Right cardiac atrium (tissue), 5 donors: ENCODE results near the gene KLF13. TPM values are rescaled to one million over a fixed set of nuclear protein-coding genes. Genes with fewer than 3 reads are reported as not detected.

Source experiments
- ATAC-seq, 2 donors: fragments of 200-7000 bp; cut with Tn5 transposase; one replicate each; pipeline versions ENCODE4 v1.8.0 to v1.9.1; 2020; ENCODE audit warnings: moderate library complexity in 2 of 2, mild to moderate bottlenecking in 1 of 2
- DNase-seq, 3 donors: peaks; one replicate each; pipeline ENCODE4 v3.0.0-alpha.2; 2020
- H3K27ac ChIP-seq: one replicate; pipeline ENCODE4 v1.5.1; 2013; ENCODE audit warnings: mild to moderate bottlenecking, low read length, control low read depth, moderate library complexity
- H3K27me3 ChIP-seq: one replicate; pipeline ENCODE4 v1.6.1; 2013; ENCODE audit not compliant: control insufficient read depth, insufficient read depth
- H3K4me1 ChIP-seq: one replicate; pipeline ENCODE4 v1.6.1; 2013; ENCODE audit warnings: low read length; ENCODE audit not compliant: control insufficient read depth, insufficient read depth
- H3K4me3 ChIP-seq: one replicate; pipeline ENCODE4 v1.5.1; 2013; ENCODE audit warnings: low read length, control low read depth
- H3K9me3 ChIP-seq: one replicate; pipeline ENCODE4 v1.6.1; 2013; ENCODE audit warnings: low read length; ENCODE audit not compliant: control insufficient read depth
- WGBS: extraction: QIAGEN DNeasy Blood & Tissue Kit; methylation state at CpG from one replicate; pipeline ENCODE4 v1.1.7; 2013; 5-methylcytosine and 5-hydroxymethylcytosine counted together
- intact Hi-C, 4 donors: fragments of 100-400 bp; cut with DNase I; formaldehyde crosslinking; loops; one replicate each; pipeline versions ENCODE4 v1.11.0 to v1.14.0; 2022 to 2023
- polyA plus RNA-seq: library from polyadenylated mRNA; stranded (reverse); fragments of 200-250 nt; gene quantifications from one replicate; pipeline ENCODE4 v1.2.3, GENCODE V29; 2013
- total RNA-seq, 4 donors: library from RNA; stranded (reverse); fragmentation: NEBNext Ultra II Directional; extraction: Animal tissue kit (Norgen Biotek cat#: 25700); gene quantifications; one replicate each; pipeline ENCODE4 v1.2.1, GENCODE V29; 2021
- donor health status: healthy with polysubstance abuse.
- donor health status: DM: no; HTN: yes; CAD: no.
- donor health status: DM: no; HTN: no; CAD: no.
- donor health status: DM: no; HTN: yes; CAD: no; lungs with severe emphysema.
- donor health status: DM: yes; HTN: yes; CAD: no.

Gene KLF13
- total and polyA plus RNA-seq, 5 donors, result 42.3 to 108 (median 75.6) TPM

- intact Hi-C loops, result loop anchor here in 1 of 4 donors (10.0 kb wide), 1 partner anchor 77 kb away; no protein-coding TSS in a partner anchor
- H3K9me3 ChIP-seq, result no peaks in the 10 kb centered on the region
- H3K4me3 ChIP-seq, result no peak overlapping the region
- 87% methylated on average over 1 of the region's 1 CpG for WGBS
- no peaks in the 10 kb centered on the region for H3K27me3 ChIP-seq
- ATAC-seq, result no peak
- DNase-seq, result no peak
- no peaks in the 10 kb centered on the region for H3K4me1 ChIP-seq
- H3K27ac ChIP-seq, result no peak overlapping the region
Measured at GRCh38 chr15:31407376-31407775, 80.7 kb downstream of the KLF13 start.

- Histone ChIP-seq H3K4me1 (no peaks in the 10 kb centered on the region), H3K27ac (no peak overlapping the region), H3K4me3 (no peak overlapping the region), H3K9me3 (no peaks in the 10 kb centered on the region), H3K27me3 (no peaks in the 10 kb centered on the region)
- intact Hi-C loops, result loop anchor here in 1 of 4 donors (10.0 kb wide), 1 partner anchor 77 kb away; no protein-coding TSS in a partner anchor
- ATAC-seq (no peak), DNase-seq (no peak)
Measured at GRCh38 chr15:31407851-31408250, 81.2 kb downstream of the KLF13 start.

GRCh38 chr15:31408724-31409123, 82.1 kb downstream of the KLF13 start:
- Histone ChIP-seq H3K4me3 (no peak overlapping the region), H3K4me1 (no peaks in the 10 kb centered on the region), H3K27me3 (no peaks in the 10 kb centered on the region), H3K27ac (no peak overlapping the region), H3K9me3 (no peaks in the 10 kb centered on the region)
- ATAC-seq, result no peak
- intact Hi-C loops, result loop anchor here in 1 of 4 donors (10.0 kb wide), 1 partner anchor 76 kb away; no protein-coding TSS in a partner anchor
- DNase-seq, result no peak
- 95% methylated on average over 3 of the region's 3 CpGs for whole genome bisulfite sequencing

- WGBS, result 94% methylated on average over 2 of the region's 2 CpGs
- no peak for ATAC-seq
- no peaks in the 10 kb centered on the region for H3K9me3 ChIP-seq
- no peaks in the 10 kb centered on the region for H3K27me3 ChIP-seq
- DNase-seq, result no peak
- no peak overlapping the region for H3K4me3 ChIP-seq
- no peak overlapping the region for H3K27ac ChIP-seq
- intact Hi-C loops, result loop anchor here in 1 of 4 donors (10.0 kb wide), 1 partner anchor 76 kb away; no protein-coding TSS in a partner anchor
- no peaks in the 10 kb centered on the region for H3K4me1 ChIP-seq
Measured at GRCh38 chr15:31409171-31409570, 82.5 kb downstream of the KLF13 start.

GRCh38 chr15:31412824-31413223, 86.2 kb downstream of the KLF13 start:
- no peaks in the 10 kb centered on the region for H3K9me3 ChIP-seq
- WGBS, result 84% methylated on average over 2 of the region's 2 CpGs
- no peak overlapping the region for H3K4me3 ChIP-seq
- DNase-seq (no peak), ATAC-seq (no peak)
- no peak overlapping the region for H3K27ac ChIP-seq
- intact Hi-C loops, result no loop called here
- H3K4me1 ChIP-seq, result no peaks in the 10 kb centered on the region
- H3K27me3 ChIP-seq, result no peaks in the 10 kb centered on the region

- Histone ChIP-seq H3K4me1 (no peaks in the 10 kb centered on the region), H3K9me3 (no peaks in the 10 kb centered on the region), H3K27ac (no peak overlapping the region), H3K4me3 (no peak overlapping the region), H3K27me3 (no peaks in the 10 kb centered on the region)
- intact Hi-C loops, result no loop called here
- DNase-seq (no peak), ATAC-seq (no peak)
- WGBS, result 88% methylated on average over 1 of the region's 1 CpG
Measured at GRCh38 chr15:31415201-31415600, 88.6 kb downstream of the KLF13 start.

- no peak for DNase-seq
Measured at GRCh38 chr15:31419820-31420219, 93.2 kb downstream of the KLF13 start.

GRCh38 chr15:31427411-31427810, 100.8 kb downstream of the KLF13 start:
- H3K4me3 ChIP-seq, result no peak overlapping the region
- ATAC-seq (no peak), DNase-seq (no peak)
- H3K27me3 ChIP-seq, result no peaks in the 10 kb centered on the region
- H3K4me1 ChIP-seq, result no peaks in the 10 kb centered on the region
- 96% methylated on average over 1 of the region's 1 CpG for WGBS
- H3K27ac ChIP-seq, result no peak overlapping the region
- H3K9me3 ChIP-seq, result no peaks in the 10 kb centered on the region
- intact Hi-C loops, result no loop called here

More at GRCh38 chr15:31419820-31420219, 93.2 kb downstream of the KLF13 start:
- Histone ChIP-seq H3K27ac (no peak overlapping the region), H3K4me1 (no peaks in the 10 kb centered on the region), H3K4me3 (no peak overlapping the region), H3K9me3 (no peaks in the 10 kb centered on the region), H3K27me3 (no peaks in the 10 kb centered on the region)
- 98% methylated on average over 3 of the region's 3 CpGs for WGBS
- intact Hi-C loops, result no loop called here
- no peak for ATAC-seq

Other genes starting within 250 kb of the KLF13 start
- not detected for gene TRPM1, start 225.1 kb upstream of the KLF13 start, total RNA-seq
- gene TRPM1, start 225.1 kb upstream of the KLF13 start, polyA plus RNA-seq, result 0.14 TPM